A549 (cell line): ENCODE data around the gene ZNF280B. TPM values are rescaled to one million over a fixed set of nuclear protein-coding genes. Genes with fewer than 3 reads are reported as not detected.
"Not testable (repeated sequence)": the region's sequence is repeated elsewhere in the genome, so short reads cannot be mapped to it uniquely, and the experiment has no call there.

Source experiments
- ATAC-seq, 2 experiments: fragments of 200-7000 bp in 1 of 2; fragments of >200 bp in 1 of 2; cut with Nextera tagmentation in 1 of 2; cut with Tn5 transposase in 1 of 2; 3 replicates each; pipeline versions ENCODE4 v1.8.0 to v1.9.1; 2018 to 2020; ENCODE audit warnings: mild to moderate bottlenecking in 1 of 2, moderate library complexity in 1 of 2
- CTCF ChIA-PET: fragments of 300-600 bp; sonication (Branson Sonifier 250); formaldehyde crosslinking; extraction: SDS; loops from one replicate; lab custom pipeline; 2021; ENCODE audit warnings: antibody characterized with exemption, inconsistent platforms; lab: Yijun Ruan, JAX
- POLR2A ChIA-PET: fragments of 350-600 bp; formaldehyde crosslinking; extraction: SDS; loops from one replicate; lab custom pipeline; 2021; ENCODE audit warnings: antibody characterized with exemption, inconsistent platforms; lab: Yijun Ruan, JAX
- DNase-seq, 2 experiments: peaks; one replicate each; pipeline versions ENCODE4 v3.0.0 to v3.0.0-alpha.2; 2011 to 2016; ENCODE audit warnings: low read depth in 1 of 2, low spot score in 1 of 2
- FAIRE-seq: peaks from 2 replicates; lab custom pipeline; 2011; peaks lifted over from hg19 to GRCh38; lab: Jason Lieb, UNC
- H3K27ac ChIP-seq, 2 experiments: fragments of >200 bp; sonication (Bioruptor Twin); formaldehyde crosslinking; 3 replicates each; pipeline ENCODE4 v1.5.1; 2016 to 2017
- H3K4me1 ChIP-seq: fragments of >200 bp; sonication (Bioruptor Twin); formaldehyde crosslinking; 3 replicates; pipeline ENCODE4 v1.6.1; 2016
- H3K4me2 ChIP-seq: fragments of >200 bp; sonication (Bioruptor Twin); formaldehyde crosslinking; 3 replicates; pipeline ENCODE4 v1.6.1; 2016
- H3K4me3 ChIP-seq: fragments of >200 bp; sonication (Bioruptor Twin); formaldehyde crosslinking; 3 replicates; pipeline ENCODE4 v1.5.1; 2016
- H3K9me3 ChIP-seq: fragments of >200 bp; sonication (Bioruptor Twin); formaldehyde crosslinking; 3 replicates; pipeline ENCODE4 v1.6.1; 2016
- BHLHE40 ChIP-seq: IDR thresholded peaks from 2 replicates; pipeline ENCODE4 v1.6.1; 2012; ENCODE audit warnings: low read depth, low read length, inconsistent platforms
- CBX2 ChIP-seq: fragments of 200-600 bp; sonication (generic); IDR thresholded peaks from 2 replicates; pipeline ENCODE4 v1.6.1; 2016; ENCODE audit warnings: low read depth, mild to moderate bottlenecking, borderline replicate concordance
- CBX8 ChIP-seq: fragments of 200-600 bp; sonication (generic); IDR thresholded peaks from 2 replicates; pipeline ENCODE4 v1.6.1; 2016
- EHF ChIP-seq: fragments of 250-450 bp; sonication (Bioruptor Pico); IDR thresholded peaks from 2 replicates; pipeline ENCODE4 v1.5.0; 2020; ENCODE audit warnings: mild to moderate bottlenecking
- EHMT2 ChIP-seq: fragments of 200-600 bp; sonication (generic); IDR thresholded peaks from 2 replicates; pipeline ENCODE4 v1.6.1; 2016; ENCODE audit warnings: antibody characterized with exemption, low read depth, mild to moderate bottlenecking, moderate library complexity
- FOSL2 ChIP-seq, 2 experiments: fragments of 450-650 bp in 1 of 2; fragments of >200 bp in 1 of 2; sonication (Bioruptor Twin) in 1 of 2; formaldehyde crosslinking; IDR thresholded peaks; 2 replicates each; pipeline versions ENCODE4 v1.5.0 to v1.6.1; 2016 to 2020; ENCODE audit warnings: mild to moderate bottlenecking in 1 of 2, moderate library complexity in 1 of 2
- HEYL ChIP-seq: fragments of 250-450 bp; sonication (Bioruptor Pico); IDR thresholded peaks from 2 replicates; pipeline ENCODE4 v1.8.0; 2021; ENCODE audit warnings: mild to moderate bottlenecking, moderate library complexity
- JUN ChIP-seq, 2 experiments: fragments of >200 bp; sonication (Bioruptor Twin); formaldehyde crosslinking; IDR thresholded peaks; 2 replicates in 1 of 2; 3 replicates in 1 of 2; pipeline ENCODE4 v1.6.1; 2016 to 2017
- JUNB ChIP-seq: fragments of >200 bp; sonication (Bioruptor Twin); formaldehyde crosslinking; IDR thresholded peaks from 2 replicates; pipeline ENCODE4 v1.6.1; 2016
- MAZ ChIP-seq: fragments of 150-350 bp; IDR thresholded peaks from 2 replicates; pipeline ENCODE4 v1.6.1; 2014; ENCODE audit warnings: antibody characterized with exemption, low read depth, low read length, borderline replicate concordance
- PHF8 ChIP-seq: fragments of 200-600 bp; sonication (generic); IDR thresholded peaks from 2 replicates; pipeline ENCODE4 v1.6.1; 2016; ENCODE audit warnings: low read depth, mild to moderate bottlenecking, antibody characterized with exemption, moderate library complexity, borderline replicate concordance
- RNF2 ChIP-seq: fragments of 200-600 bp; sonication (generic); IDR thresholded peaks from 2 replicates; pipeline ENCODE4 v1.6.1; 2016; ENCODE audit warnings: low read depth, mild to moderate bottlenecking, antibody characterized with exemption, moderate library complexity, borderline replicate concordance
- ZC3H11A ChIP-seq: fragments of 450-650 bp; IDR thresholded peaks from 2 replicates; pipeline ENCODE4 v1.6.1; 2014; ENCODE audit warnings: antibody characterized with exemption, mild to moderate bottlenecking
- ZFP36 ChIP-seq: fragments of 450-650 bp; IDR thresholded peaks from 2 replicates; pipeline ENCODE4 v1.6.1; 2014; ENCODE audit warnings: borderline replicate concordance; ENCODE audit not compliant: partially characterized antibody
- WGBS: methylation state at CpG from one replicate; pipeline ENCODE4 v1.1.6; 2017; ENCODE audit errors: missing lambda C conversion rate; 5-methylcytosine and 5-hydroxymethylcytosine counted together
- polyA plus RNA-seq, 4 experiments: library from polyadenylated mRNA; depleted of rRNA in 3 of 4; stranded (reverse); fragments of >200 nt; fragmentation: RNase III in 1 of 4; extraction: RNeasy Plus Mini Kit Qiagen cat#74134 plus additional on column Dnase treatment in 1 of 4; gene quantifications; 2 replicates in 3 of 4; 3 replicates in 1 of 4; pipeline ENCODE4 v1.2.3, GENCODE V29; 2011 to 2017
- TF ChIP-seq, protein P1 (sequence below): fragments of 450-650 bp; IDR thresholded peaks from 2 replicates; pipeline ENCODE4 v1.6.1; 2014; ENCODE audit warnings: antibody characterized with exemption

The ZNF280B gene
- polyA plus RNA-seq, 2 of the 4 experiments (the other 2 are of a cell fraction): 2.3 to 5.1 TPM

DNA sequence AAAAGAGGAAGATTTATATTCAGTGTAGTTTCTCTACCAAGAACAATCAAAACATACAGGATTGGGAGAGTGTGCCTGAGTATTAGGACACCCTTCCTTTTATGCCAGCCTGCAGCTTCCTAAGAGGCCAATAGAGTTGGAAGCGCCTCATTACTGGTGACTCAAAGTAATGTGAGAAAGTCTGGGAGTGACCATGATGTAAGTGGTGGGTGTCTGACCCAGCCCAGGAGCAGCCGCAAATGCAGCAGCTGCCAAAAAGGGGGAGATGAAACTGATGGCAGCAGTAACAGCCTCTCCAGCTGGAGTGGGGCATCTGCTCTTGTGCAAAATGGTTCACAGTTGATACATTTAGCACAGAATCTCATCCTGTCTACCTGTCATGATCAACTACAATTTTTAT lies 62.0 kb downstream of the ZNF280B start:
- DNase-seq (no peak), FAIRE-seq (no peak), ATAC-seq (no peak)
- H3K9me3 ChIP-seq: no peaks in the 10 kb centered on the region; the same call in 2 of the 3 replicates
- TF ChIP-seq BHLHE40: no peak
- no peak for TF ChIP-seq JUNB
- TF ChIP-seq MAZ: no peak
- no peak for TF ChIP-seq EHMT2
- TF ChIP-seq ZFP36: no peak
- TF ChIP-seq HEYL (CRISPR knock-in tag): no peak
- TF ChIP-seq, protein P1, sequence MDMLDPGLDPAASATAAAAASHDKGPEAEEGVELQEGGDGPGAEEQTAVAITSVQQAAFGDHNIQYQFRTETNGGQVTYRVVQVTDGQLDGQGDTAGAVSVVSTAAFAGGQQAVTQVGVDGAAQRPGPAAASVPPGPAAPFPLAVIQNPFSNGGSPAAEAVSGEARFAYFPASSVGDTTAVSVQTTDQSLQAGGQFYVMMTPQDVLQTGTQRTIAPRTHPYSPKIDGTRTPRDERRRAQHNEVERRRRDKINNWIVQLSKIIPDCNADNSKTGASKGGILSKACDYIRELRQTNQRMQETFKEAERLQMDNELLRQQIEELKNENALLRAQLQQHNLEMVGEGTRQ: no peak
- H3K4me1 ChIP-seq: no peaks in the 10 kb centered on the region
- no peak overlapping the region for H3K4me2 ChIP-seq
- H3K4me3 ChIP-seq: no peak overlapping the region
- 41% methylated on average over 2 of the region's 2 CpGs for WGBS
- ChIA-PET POLR2A (no interaction called here), CTCF (interaction anchor here (1.3 kb wide), 1 partner anchor 16 kb away, joined by 3 read pairs; no protein-coding TSS in a partner anchor)
- no peak overlapping the region for H3K27ac ChIP-seq

DNA sequence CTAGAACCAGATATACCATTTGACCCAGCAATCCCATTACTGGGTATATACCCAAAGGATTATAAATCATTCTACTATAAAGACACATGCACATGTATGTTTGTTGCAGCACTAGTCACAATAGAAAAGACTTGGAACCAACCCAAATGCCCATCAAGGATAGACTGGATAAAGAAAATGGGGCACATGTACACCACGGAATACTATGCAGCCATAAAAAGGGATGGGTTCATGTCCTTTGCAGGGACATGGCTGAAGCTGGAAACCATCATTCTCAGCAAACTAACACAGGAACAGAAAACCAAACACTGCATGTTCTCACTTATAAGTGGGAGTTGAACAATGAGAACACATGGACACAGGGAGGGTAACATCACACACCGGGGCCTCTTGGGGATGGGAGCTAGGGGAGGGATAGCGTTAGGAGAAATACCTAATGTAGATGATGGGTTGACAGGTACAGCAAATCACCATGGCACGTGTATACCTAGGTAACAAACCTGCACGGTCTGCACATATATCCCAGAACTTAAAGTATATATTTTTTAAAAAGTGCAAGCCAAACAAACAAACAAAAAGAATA lies 64.4 kb downstream of the ZNF280B start:
- POLR2A ChIA-PET, CTCF ChIA-PET, H3K4me2 ChIP-seq: not testable (repeated sequence)

DNA sequence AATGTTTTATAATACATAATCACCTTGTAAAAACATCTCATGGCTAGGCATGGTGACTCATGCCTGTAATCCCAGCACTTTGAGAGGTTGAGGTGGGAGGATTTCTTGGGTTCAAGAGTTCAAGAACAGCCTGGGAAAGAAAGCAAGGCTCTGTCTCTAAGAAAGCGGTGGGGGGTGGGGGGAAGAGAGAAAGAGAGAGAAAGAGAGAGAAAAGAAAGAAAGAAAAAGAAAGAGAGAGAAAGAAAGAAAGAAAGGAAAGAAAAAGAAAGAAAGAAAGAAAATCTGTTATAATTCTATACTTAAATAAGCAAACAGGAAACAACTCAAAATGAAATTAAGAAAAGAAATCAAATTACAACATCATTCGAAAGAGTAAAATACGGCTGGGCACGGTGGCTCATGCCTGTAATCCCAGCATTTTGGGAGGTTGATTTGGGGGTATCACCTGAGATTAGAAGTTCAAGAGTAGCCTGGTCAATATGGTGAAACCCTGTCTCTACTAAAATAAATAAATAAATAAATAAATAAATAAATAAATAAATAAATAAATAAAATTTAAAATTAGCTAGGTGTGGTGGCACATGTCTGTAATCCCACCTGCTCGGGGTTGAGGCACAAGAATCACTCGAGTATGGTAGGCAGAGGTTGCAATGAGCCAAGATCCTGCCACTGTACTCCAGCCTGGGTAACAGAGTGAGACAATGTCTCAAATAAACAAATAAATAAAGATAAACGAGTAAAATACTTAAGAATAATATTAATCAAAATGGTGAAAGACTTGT lies 65.4 kb downstream of the ZNF280B start:
- DNase-seq: no peak
- CTCF ChIA-PET: no interaction called here
- ATAC-seq: no peak
- H3K9me3 ChIP-seq: no peaks in the 10 kb centered on the region; the same call in 2 of the 3 replicates
- no peak overlapping the region for H3K4me2 ChIP-seq
- no peak for FAIRE-seq
- no peak overlapping the region for H3K27ac ChIP-seq
- WGBS: 48% methylated on average over 6 of the region's 7 CpGs
- TF ChIP-seq ZC3H11A: peak; percentile 49
- no peak for TF ChIP-seq RNF2
- TF ChIP-seq EHMT2: no peak
- POLR2A ChIA-PET: no interaction called here
- no peak overlapping the region for H3K4me3 ChIP-seq
- H3K4me1 ChIP-seq: no peaks in the 10 kb centered on the region

More for the DNA sequence above, 64.4 kb downstream of the ZNF280B start:
- not testable (repeated sequence) for H3K4me3 ChIP-seq, H3K4me1 ChIP-seq, ATAC-seq, H3K9me3 ChIP-seq, FAIRE-seq, DNase-seq, H3K27ac ChIP-seq
- 34% methylated on average over 5 of the region's 5 CpGs for WGBS

DNA sequence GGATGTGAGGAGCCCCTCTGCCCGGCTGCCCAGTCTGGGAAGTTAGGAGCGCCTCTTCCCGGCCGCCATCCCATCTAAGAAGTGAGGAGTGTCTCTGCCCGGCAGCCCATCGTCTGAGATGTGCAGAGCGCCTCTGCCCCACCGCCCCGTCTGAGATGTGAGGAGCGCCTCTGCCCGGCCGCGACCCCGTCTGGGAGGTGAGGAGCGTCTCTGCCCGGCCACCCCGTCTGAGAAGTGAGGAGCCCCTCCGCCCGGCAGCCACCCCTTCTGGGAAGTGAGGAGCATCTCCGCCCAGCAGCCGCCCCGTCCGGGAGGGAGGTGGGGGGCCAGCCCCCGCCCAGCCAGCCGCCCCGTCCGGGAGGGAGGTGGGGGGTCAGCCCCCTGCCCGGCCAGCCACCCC lies 66.9 kb downstream of the ZNF280B start:
- FAIRE-seq, ATAC-seq: not testable (repeated sequence)

DNA sequence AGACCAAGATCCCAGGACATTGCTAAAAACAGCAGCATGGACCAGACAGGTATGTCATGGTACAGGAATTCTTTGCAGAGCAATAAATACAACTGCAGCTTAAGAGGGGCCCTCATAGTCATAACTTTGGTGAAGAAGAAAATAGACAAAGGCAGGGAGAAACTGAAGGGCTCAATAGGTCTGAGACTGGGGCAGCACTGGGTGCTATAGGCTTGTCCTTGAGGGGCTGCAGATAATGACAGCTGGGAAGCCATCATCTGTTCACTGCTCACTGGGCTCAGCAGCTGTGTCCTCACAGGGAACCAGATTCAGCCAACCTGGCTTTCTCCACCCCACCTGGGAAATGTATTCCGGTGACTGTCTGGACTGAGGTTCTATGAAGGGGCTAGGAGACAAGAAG lies 68.4 kb downstream of the ZNF280B start:
- 100% methylated on average over 1 of the region's 1 CpG for WGBS
- ATAC-seq: no peak
- no peak overlapping the region for H3K4me2 ChIP-seq
- no peak overlapping the region for H3K27ac ChIP-seq
- POLR2A ChIA-PET: no interaction called here
- no peaks in the 10 kb centered on the region; the same call in 2 of the 3 replicates for H3K9me3 ChIP-seq
- H3K4me1 ChIP-seq: no peaks in the 10 kb centered on the region
- no peak for FAIRE-seq
- no peak overlapping the region for H3K4me3 ChIP-seq
- DNase-seq: no peak
- CTCF ChIA-PET: interaction anchor here (1.0 to 2.2 kb wide), 3 partner anchors 8 to 24 kb away, joined by 3 to 9 read pairs (median 3); no protein-coding TSS in a partner anchor
- TF ChIP-seq FOSL2 (IDR thresholded peaks at IDR 0.05) (no peak), FOSL2 (CRISPR knock-in tag; IDR thresholded peaks at IDR 0.05) (no peak), MAZ (no peak), HEYL (CRISPR knock-in tag) (no peak), BHLHE40 (no peak), JUN (IDR thresholded peaks at IDR 0.05) (no peak), PHF8 (no peak), CBX2 (no peak), CBX8 (no peak), EHF (CRISPR knock-in tag) (no peak)

More for the DNA sequence above, 66.9 kb downstream of the ZNF280B start:
- 88% methylated on average over 8 of the region's 28 CpGs for WGBS
- H3K27ac ChIP-seq, H3K4me2 ChIP-seq, H3K4me1 ChIP-seq, POLR2A ChIA-PET, H3K9me3 ChIP-seq, H3K4me3 ChIP-seq, DNase-seq: not testable (repeated sequence)
- CTCF ChIA-PET: interaction anchor here (1.3 kb wide), 1 partner anchor 11 kb away, joined by 3 read pairs; no protein-coding TSS in a partner anchor
